Tibial nerve (tissue), 3 donors: ENCODE data around the gene CCDC121.

Source experiments
- POLR2A ChIP-seq, 2 donors: fragments of 450-650 bp; IDR thresholded peaks; one replicate each; pipeline ENCODE4 v1.6.1; 2017; ENCODE audit warnings: antibody characterized with exemption in 2 of 2, mild to moderate bottlenecking in 2 of 2, moderate library complexity in 2 of 2
- TF ChIP-seq, protein P1 (sequence below), 5 experiments: fragments of 200-600 bp in 3 of 5; fragments of 450-650 bp in 2 of 5; sonication (generic) in 3 of 5; IDR thresholded peaks; one replicate each; pipeline ENCODE4 v1.5.1; 2016 to 2019; ENCODE audit warnings: antibody characterized with exemption in 5 of 5, mild to moderate bottlenecking in 3 of 5, moderate library complexity in 2 of 5

DNA sequence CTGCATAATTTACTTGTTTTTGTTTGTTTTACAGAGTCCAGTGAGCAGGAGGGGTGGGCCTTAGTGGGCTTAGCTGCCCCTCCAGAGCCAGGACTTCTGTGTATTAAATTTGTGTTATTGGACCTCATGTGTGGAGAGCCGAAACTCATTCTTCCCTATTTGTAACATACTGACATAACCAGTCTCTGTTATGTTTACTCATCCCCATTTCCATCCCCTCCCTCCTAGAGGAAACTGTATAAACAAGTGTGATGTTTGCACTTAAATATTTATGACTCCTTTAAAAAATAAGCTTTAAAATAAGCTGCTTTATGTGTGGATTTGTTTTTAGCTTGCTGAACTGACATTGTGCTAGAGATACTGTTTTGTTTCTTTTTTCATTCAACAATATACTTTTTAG lies 32.2 kb downstream of the CCDC121 start:
- TF ChIP-seq, protein P1, sequence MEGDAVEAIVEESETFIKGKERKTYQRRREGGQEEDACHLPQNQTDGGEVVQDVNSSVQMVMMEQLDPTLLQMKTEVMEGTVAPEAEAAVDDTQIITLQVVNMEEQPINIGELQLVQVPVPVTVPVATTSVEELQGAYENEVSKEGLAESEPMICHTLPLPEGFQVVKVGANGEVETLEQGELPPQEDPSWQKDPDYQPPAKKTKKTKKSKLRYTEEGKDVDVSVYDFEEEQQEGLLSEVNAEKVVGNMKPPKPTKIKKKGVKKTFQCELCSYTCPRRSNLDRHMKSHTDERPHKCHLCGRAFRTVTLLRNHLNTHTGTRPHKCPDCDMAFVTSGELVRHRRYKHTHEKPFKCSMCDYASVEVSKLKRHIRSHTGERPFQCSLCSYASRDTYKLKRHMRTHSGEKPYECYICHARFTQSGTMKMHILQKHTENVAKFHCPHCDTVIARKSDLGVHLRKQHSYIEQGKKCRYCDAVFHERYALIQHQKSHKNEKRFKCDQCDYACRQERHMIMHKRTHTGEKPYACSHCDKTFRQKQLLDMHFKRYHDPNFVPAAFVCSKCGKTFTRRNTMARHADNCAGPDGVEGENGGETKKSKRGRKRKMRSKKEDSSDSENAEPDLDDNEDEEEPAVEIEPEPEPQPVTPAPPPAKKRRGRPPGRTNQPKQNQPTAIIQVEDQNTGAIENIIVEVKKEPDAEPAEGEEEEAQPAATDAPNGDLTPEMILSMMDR (IDR thresholded peaks at IDR 0.05) = no peak
- TF ChIP-seq POLR2A (IDR thresholded peaks at IDR 0.05) = no peak
